Skeletal muscle tissue (tissue), 4 donors: ENCODE data around the gene DENND1B. TPM values are rescaled to one million over a fixed set of nuclear protein-coding genes. Genes with fewer than 3 reads are reported as not detected.

Source experiments
- H3K27ac ChIP-seq: one replicate; pipeline ENCODE4 v1.7.0; 2013; ENCODE audit warnings: mild to moderate bottlenecking, low read depth, low read length, inconsistent platforms
- H3K27me3 ChIP-seq, 3 donors: one replicate each; pipeline ENCODE4 v1.7.0; 2013; ENCODE audit warnings: low read length in 3 of 3; ENCODE audit not compliant: control insufficient read depth in 3 of 3, insufficient read depth in 3 of 3
- H3K36me3 ChIP-seq, 3 donors: one replicate each; pipeline ENCODE4 v1.7.0; 2013; ENCODE audit warnings: low read length in 3 of 3; ENCODE audit not compliant: control insufficient read depth in 3 of 3, insufficient read depth in 3 of 3
- H3K4me1 ChIP-seq, 3 donors: one replicate each; pipeline ENCODE4 v1.7.0; 2013; ENCODE audit warnings: low read length in 3 of 3, mild to moderate bottlenecking in 3 of 3; ENCODE audit not compliant: control insufficient read depth in 3 of 3, insufficient read depth in 3 of 3
- H3K4me3 ChIP-seq, 3 donors: one replicate each; pipeline ENCODE4 v1.7.0; 2013; ENCODE audit warnings: low read length in 3 of 3
- H3K9ac ChIP-seq, 3 donors: one replicate each; pipeline ENCODE4 v1.7.0; 2013; ENCODE audit warnings: low read length in 3 of 3, mild to moderate bottlenecking in 3 of 3, moderate library complexity in 2 of 3, low read depth in 1 of 3
- H3K9me3 ChIP-seq, 3 donors: one replicate each; pipeline ENCODE4 v1.7.0; 2013; ENCODE audit warnings: low read length in 3 of 3; ENCODE audit not compliant: control insufficient read depth in 3 of 3
- total RNA-seq: library from RNA; depleted of rRNA; stranded (reverse); fragments of >200 nt; gene quantifications from one replicate; pipeline ENCODE4 v1.2.3, GENCODE V29; 2014
- donor health status: Osteomylitis.

The DENND1B gene
- total RNA-seq, 1 donor from 2014 or later: 13.0 TPM

- Histone ChIP-seq H3K4me1 (peaks cover 0 to 7% (median 0%) of the 10 kb centered on the region in 3 donors), H3K27me3 (no peaks in the 10 kb centered on the region), H3K9me3 (no peaks in the 10 kb centered on the region), H3K27ac (no peak overlapping the region), H3K9ac (peak overlapping the region in 1 of 3 donors; percentile 24), H3K36me3 (no peaks in the 10 kb centered on the region), H3K4me3 (peak overlapping the region; percentile 1 to 40 (median 19))
Observed at GRCh38 chr1:197675583-197676208, 99.6 kb downstream of the DENND1B start.

DNA sequence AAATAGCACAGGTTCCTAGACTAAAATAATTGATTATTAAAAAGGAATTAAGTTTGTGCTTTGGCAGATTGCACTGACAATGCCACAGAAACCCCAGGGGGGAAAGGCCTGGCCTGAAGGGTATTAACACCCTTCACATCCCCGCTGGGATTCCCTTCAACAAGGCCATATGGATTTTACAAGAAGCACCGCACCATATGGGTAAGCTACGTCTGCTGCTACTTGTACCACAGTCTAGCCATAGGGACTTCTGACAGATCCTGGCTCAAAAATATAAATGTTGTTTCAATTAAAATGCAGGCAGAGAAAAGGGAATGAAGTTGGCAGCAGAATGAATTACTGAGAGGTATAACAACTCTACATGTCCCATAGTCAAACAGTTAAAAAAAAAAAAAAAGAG, 101.0 kb downstream of the DENND1B start:
- no peak overlapping the region for H3K27ac ChIP-seq
- peaks cover 0 to 7% (median 0%) of the 10 kb centered on the region in 3 donors for H3K4me1 ChIP-seq
- H3K36me3 ChIP-seq: no peaks in the 10 kb centered on the region
- H3K27me3 ChIP-seq: no peaks in the 10 kb centered on the region
- no peaks in the 10 kb centered on the region for H3K9me3 ChIP-seq
- no peak overlapping the region for H3K9ac ChIP-seq
- H3K4me3 ChIP-seq: no peak overlapping the region

DNA sequence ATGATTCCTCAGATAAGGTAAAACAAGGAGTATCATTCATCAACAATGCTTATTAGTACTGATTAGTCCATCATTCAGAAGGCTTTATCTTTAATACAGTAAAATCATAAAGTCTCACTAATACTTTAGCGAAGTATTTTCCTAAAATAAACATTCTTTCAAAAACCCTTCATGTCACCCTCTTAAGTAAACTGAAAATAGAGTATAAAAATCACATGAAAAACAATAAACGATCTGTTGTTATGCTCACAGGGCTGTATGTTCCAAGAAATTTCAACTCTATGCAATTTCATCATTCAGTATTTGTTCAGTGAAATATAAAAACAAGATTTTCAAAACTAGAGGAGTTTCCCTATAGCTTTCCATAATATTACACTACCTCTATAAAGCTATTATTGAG, 102.0 kb downstream of the DENND1B start:
- H3K9ac ChIP-seq: no peak overlapping the region

GRCh38 chr1:197672347-197672746, 102.9 kb downstream of the DENND1B start:
- H3K4me3 ChIP-seq: no peak overlapping the region
- no peaks in the 10 kb centered on the region for H3K27me3 ChIP-seq
- no peaks in the 10 kb centered on the region for H3K36me3 ChIP-seq

More for the DNA sequence above, 102.0 kb downstream of the DENND1B start:
- Histone ChIP-seq H3K9me3 (no peaks in the 10 kb centered on the region), H3K27me3 (no peaks in the 10 kb centered on the region), H3K4me1 (peaks cover 0 to 7% (median 0%) of the 10 kb centered on the region in 3 donors), H3K4me3 (no peak overlapping the region), H3K36me3 (no peaks in the 10 kb centered on the region), H3K27ac (no peak overlapping the region)

DNA sequence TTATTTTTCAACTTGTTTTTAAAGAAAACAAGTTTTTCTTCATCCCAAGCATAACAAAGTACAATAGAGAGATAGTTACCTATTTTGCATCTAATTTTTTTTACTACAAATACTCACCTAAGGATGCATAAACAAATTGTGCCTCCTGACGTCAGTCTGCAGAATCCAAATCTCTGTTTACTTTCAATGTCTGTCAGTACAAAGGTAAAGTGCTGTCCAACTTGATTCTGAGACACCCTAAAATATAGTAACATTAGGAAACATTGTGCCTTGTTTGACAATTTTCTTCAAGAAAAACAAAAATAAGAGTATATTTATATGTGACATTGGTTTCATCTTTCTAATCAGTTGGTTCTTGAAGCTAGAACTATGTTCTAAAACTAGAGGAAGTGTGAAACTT, 103.4 kb downstream of the DENND1B start:
- H3K4me3 ChIP-seq: no peak overlapping the region
- no peaks in the 10 kb centered on the region for H3K27me3 ChIP-seq
- H3K9ac ChIP-seq: no peak overlapping the region
- H3K9me3 ChIP-seq: no peaks in the 10 kb centered on the region
- no peak overlapping the region for H3K27ac ChIP-seq
- H3K4me1 ChIP-seq: peaks cover 0 to 7% (median 0%) of the 10 kb centered on the region in 3 donors
- H3K36me3 ChIP-seq: no peaks in the 10 kb centered on the region

More at GRCh38 chr1:197672347-197672746, 102.9 kb downstream of the DENND1B start:
- no peak overlapping the region for H3K9ac ChIP-seq
- H3K4me1 ChIP-seq: peaks cover 0 to 7% (median 0%) of the 10 kb centered on the region in 3 donors
- no peaks in the 10 kb centered on the region for H3K9me3 ChIP-seq
- H3K27ac ChIP-seq: no peak overlapping the region

DNA sequence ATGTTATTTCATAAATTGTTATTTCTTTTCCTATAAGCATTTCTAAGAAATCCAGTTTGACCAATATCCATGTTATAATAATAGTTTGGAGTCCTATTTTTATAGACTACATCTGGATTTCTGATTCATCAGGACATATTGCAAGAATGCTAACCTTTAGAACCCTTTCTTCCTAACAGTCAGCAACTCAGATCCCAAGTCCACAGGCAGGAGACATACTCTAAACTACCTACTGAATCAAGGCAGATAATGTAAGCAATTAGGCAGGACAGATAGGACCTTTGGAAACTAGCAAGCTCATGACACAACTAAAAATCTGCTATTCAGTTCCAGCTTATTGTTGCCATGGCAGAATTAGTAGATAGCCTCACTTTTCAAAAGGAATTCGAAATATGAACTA, 104.1 kb downstream of the DENND1B start:
- Histone ChIP-seq H3K36me3 (no peaks in the 10 kb centered on the region), H3K4me1 (peaks cover 0 to 7% (median 0%) of the 10 kb centered on the region in 3 donors), H3K27ac (no peak overlapping the region), H3K9ac (no peak overlapping the region), H3K4me3 (no peak overlapping the region), H3K27me3 (no peaks in the 10 kb centered on the region), H3K9me3 (no peaks in the 10 kb centered on the region)

DNA sequence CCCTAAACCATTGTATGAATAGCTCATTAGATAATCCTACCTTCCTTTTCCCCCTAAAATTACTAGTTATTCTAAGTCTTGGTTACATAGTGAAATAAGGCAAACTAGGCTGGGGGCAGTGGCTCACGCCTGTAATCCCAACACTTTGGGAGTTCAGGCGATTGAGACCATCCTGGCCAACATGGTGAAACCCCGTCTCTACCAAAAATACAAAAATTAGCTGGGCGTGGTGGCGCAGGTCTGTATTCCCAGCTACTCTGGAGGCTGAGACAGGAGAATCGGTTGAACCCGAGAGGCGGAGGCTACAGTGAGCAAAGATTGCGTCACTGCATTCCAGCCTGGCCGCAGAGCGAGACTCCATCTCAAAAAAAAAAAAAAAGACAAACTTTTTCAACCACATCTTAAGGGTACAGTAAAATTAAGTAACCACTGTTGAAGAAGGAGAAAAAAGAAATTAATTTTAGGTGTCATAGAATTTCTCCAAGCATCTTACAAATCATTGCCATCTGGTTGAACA, 108.5 kb downstream of the DENND1B start:
- H3K9ac ChIP-seq: no peak overlapping the region
- no peaks in the 10 kb centered on the region for H3K9me3 ChIP-seq
- H3K36me3 ChIP-seq: no peaks in the 10 kb centered on the region
- H3K4me1 ChIP-seq: no peaks in the 10 kb centered on the region
- H3K27me3 ChIP-seq: no peaks in the 10 kb centered on the region
- H3K4me3 ChIP-seq: no peak overlapping the region
- no peak overlapping the region for H3K27ac ChIP-seq

DNA sequence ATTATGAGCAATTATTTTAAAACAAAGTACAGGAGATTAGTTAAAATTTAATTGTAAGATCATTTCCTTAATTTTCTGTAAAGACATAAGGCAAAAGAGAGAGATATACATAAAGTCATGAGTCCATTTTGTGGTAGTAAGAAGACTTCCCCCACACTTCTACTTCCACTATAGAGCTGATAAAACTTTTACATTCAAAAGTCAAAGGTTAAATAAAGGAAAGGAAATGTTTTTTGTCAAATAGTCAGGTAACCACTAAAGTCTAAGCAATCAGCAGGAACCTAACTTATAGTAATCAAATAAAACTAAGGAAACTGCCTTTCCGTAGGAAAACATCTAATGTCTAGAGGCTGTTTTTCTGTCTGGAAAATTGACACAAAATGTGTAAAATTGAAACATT, 110.9 kb downstream of the DENND1B start:
- Histone ChIP-seq H3K27ac (no peak overlapping the region), H3K36me3 (no peaks in the 10 kb centered on the region), H3K4me3 (no peak overlapping the region), H3K9ac (no peak overlapping the region), H3K9me3 (no peaks in the 10 kb centered on the region), H3K4me1 (no peaks in the 10 kb centered on the region), H3K27me3 (no peaks in the 10 kb centered on the region)

- no peaks in the 10 kb centered on the region for H3K36me3 ChIP-seq
- H3K9ac ChIP-seq: no peak overlapping the region
- no peaks in the 10 kb centered on the region for H3K9me3 ChIP-seq
- no peaks in the 10 kb centered on the region for H3K27me3 ChIP-seq
- no peaks in the 10 kb centered on the region for H3K4me1 ChIP-seq
- no peak overlapping the region for H3K4me3 ChIP-seq
- no peak overlapping the region for H3K27ac ChIP-seq
Observed at GRCh38 chr1:197663162-197663953, 111.9 kb downstream of the DENND1B start.

DNA sequence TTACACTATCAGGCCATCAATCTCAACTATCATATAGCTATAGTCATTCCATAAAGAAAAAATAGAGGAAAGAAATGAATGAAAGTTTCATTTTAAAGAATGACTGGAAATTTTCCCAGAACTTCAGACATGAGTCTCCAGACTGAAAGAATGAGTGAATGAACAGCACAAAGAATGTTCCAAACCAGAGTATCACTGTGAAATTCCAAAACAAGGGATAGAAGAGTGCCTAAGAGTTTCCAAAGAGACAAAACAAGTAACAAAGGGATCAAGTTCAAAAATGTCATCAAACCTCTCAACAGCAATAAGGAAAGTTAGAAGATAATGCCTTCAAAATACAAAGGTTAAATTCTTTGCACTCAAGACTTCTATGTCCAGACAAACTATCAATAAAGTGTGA, 114.9 kb downstream of the DENND1B start:
- no peak overlapping the region for H3K27ac ChIP-seq
- no peaks in the 10 kb centered on the region for H3K36me3 ChIP-seq
- H3K9me3 ChIP-seq: no peaks in the 10 kb centered on the region
- H3K4me3 ChIP-seq: no peak overlapping the region
- H3K9ac ChIP-seq: no peak overlapping the region
- H3K27me3 ChIP-seq: no peaks in the 10 kb centered on the region
- no peaks in the 10 kb centered on the region for H3K4me1 ChIP-seq
